Measurements from ENCODE around the gene PLAC8. TPM values are rescaled to one million over a fixed set of nuclear protein-coding genes. Genes with fewer than 3 reads are reported as not detected.
A peak's percentile ranks its signal among the peaks of the same experiment; 100 is the strongest.

Gene PLAC8
- total and polyA plus RNA-seq, 2 of the 4 experiments (the other 2 are of a cell fraction) = not detected

- WGBS, 2 experiments (ENCODE audit: extremely low coverage in 2 of 2, insufficient read length in 1 of 2) = no CpG with 5 or more reads among the region's 5 CpGs
Measured at GRCh38 chr4:83128240-83128929, 13.9 kb upstream of the PLAC8 start.

More at GRCh38 chr4:83128240-83128929, 13.9 kb upstream of the PLAC8 start:
- Histone ChIP-seq H4K8ac (ENCODE audit: low read depth in 2 of 2, low read length in 2 of 2) (no peak overlapping the region), H3K9me1 (ENCODE audit: insufficient read depth, low read length) (peaks cover 2% of the 10 kb centered on the region; the same call in 1 of the 2 replicates), H2BK15ac (ENCODE audit: low read depth, low read length) (no peak overlapping the region), H3K18ac (ENCODE audit: low read depth, low read length) (no peak overlapping the region), H4K5ac (ENCODE audit: low read depth, low read length) (no peak overlapping the region; the same call in 1 of the 2 replicates), H3K14ac (replicated peaks; ENCODE audit: low read depth, low read length) (no peak overlapping the region), H3K9me3 (ENCODE audit: control insufficient read depth, insufficient read depth, low read length) (no peaks in the 10 kb centered on the region), H4K91ac (ENCODE audit: insufficient read depth, low read depth, low read length) (0 out of 2 replicates have a peak overlapping the region, but pooled peaks have one; percentile 46), H3K4me3 (ENCODE audit: insufficient read depth, low read depth, low read length) (no peak overlapping the region), H3K4ac (ENCODE audit: low read depth, low read length) (peak overlapping the region; percentile 48), H3K56ac (ENCODE audit: extremely low read depth, insufficient read depth, low read length) (no peak overlapping the region), H3K4me1 (ENCODE audit: control insufficient read depth, insufficient read depth, low read length) (peaks cover 2% of the 10 kb centered on the region), H2AK9ac (replicated peaks; ENCODE audit: low read depth, low read length, poor library complexity) (no peak overlapping the region), H3K4me2 (ENCODE audit: low read depth, low read length) (peak overlapping the region; percentile 33; the same call in 1 of the 2 replicates), H2AK5ac (ENCODE audit: low read depth, low read length) (peak overlapping the region; percentile 8; the same call in 1 of the 2 replicates), H3K36me3 (ENCODE audit: control insufficient read depth, insufficient read depth, low read length) (no peaks in the 10 kb centered on the region), H3K79me1 (ENCODE audit: low read depth in 1 of 2, low read length in 2 of 2) (no peaks in the 10 kb centered on the region), H2AFZ (replicated peaks; ENCODE audit: low read length, poor library complexity) (peak overlapping the region; percentile 75), H2BK120ac (ENCODE audit: low read depth, low read length) (peak overlapping the region; percentile 83), H3K27me3 (ENCODE audit: control insufficient read depth, insufficient read depth, low read length) (peaks cover 2% of the 10 kb centered on the region; the same call in 1 of the 2 replicates), H3K9ac (ENCODE audit: low read depth, low read length) (no peak overlapping the region), H3K27ac (ENCODE audit: insufficient read depth, low read length) (peak overlapping the region; percentile 67), H3K23ac (ENCODE audit: low read depth, low read length) (no peak overlapping the region; the same call in 1 of the 2 replicates), H4K20me1 (ENCODE audit: insufficient read depth, low read length) (no peaks in the 10 kb centered on the region), H2BK5ac (ENCODE audit: low read depth, low read length, poor library complexity, severe bottlenecking) (peak overlapping the region; percentile 88), H2BK20ac (ENCODE audit: low read depth, low read length) (peak overlapping the region; percentile 1; the same call in 1 of the 2 replicates)
- ChIA-PET POLR2A (ENCODE audit: unreplicated experiment) (no interaction called here), CTCF (interaction anchor here (0.6 kb wide), 1 partner anchor 18 kb away, joined by 3 read pairs; no protein-coding TSS in a partner anchor)
- peak; percentile 87 for ATAC-seq (ENCODE audit: low read depth)
- peak; percentile 96 for TF ChIP-seq CEBPB (IDR thresholded peaks at IDR 0.05; ENCODE audit: low read depth, low read length)
- peak; percentile 48; the same call in 1 of the 2 replicates for TF ChIP-seq FOS (IDR thresholded peaks at IDR 0.05; ENCODE audit: low read depth, low read length)
- TF ChIP-seq CHD1 (IDR thresholded peaks at IDR 0.05; ENCODE audit: low read depth, low read length) = no peak
- intact Hi-C loops (cut with micrococcal nuclease) = no loop called here
- BruUV-seq (replicated peaks) = no TSS peak
- peak; percentile 90 for DNase-seq
- dilution Hi-C loops (cut with HindIII; ENCODE audit: low sequenced_read_pairs, unreplicated experiment) = no loop called here
- in situ Hi-C loops (cut with MboI; ENCODE audit: low sequenced_read_pairs) = no loop called here

All from IMR-90 (cell line).